GM12878 (cell line): Measurements from ENCODE around the gene EHF. TPM values are rescaled to one million over a fixed set of nuclear protein-coding genes. Genes with fewer than 3 reads are reported as not detected.

Experiments
- ATAC-seq: fragments of 200-7000 bp; cut with Tn5 transposase; 3 replicates; pipeline ENCODE4 v1.9.1; 2020; ENCODE audit warnings: mild to moderate bottlenecking, moderate library complexity
- BruUV-seq: library from RNA; stranded (reverse); fragments of 400-500 nt; replicated peaks from 2 replicates; lab custom pipeline; 2021; lab: Mats Ljungman, UMichigan
- CTCF ChIA-PET: fragments of 300-600 bp; sonication (Branson Sonifier 250); formaldehyde crosslinking; extraction: SDS; loops from one replicate; lab custom pipeline; 2021; ENCODE audit warnings: inconsistent platforms; lab: Yijun Ruan, JAX
- POLR2A ChIA-PET: fragments of 350-600 bp; formaldehyde crosslinking; extraction: SDS; loops from one replicate; lab custom pipeline; 2021; ENCODE audit warnings: inconsistent platforms; lab: Charles Lee
- RAD21 ChIA-PET: fragments of 300-600 bp; sonication (Branson Sonifier 250); formaldehyde crosslinking; loops from one replicate; lab custom pipeline; 2023; ENCODE audit warnings: antibody characterized with exemption; ENCODE audit not compliant: unreplicated experiment; lab: Charles Lee
- SMC1A ChIA-PET: fragments of 300-600 bp; sonication (Branson Sonifier 250); formaldehyde crosslinking; loops from one replicate; lab custom pipeline; 2023; ENCODE audit not compliant: unreplicated experiment, uncharacterized antibody; lab: Charles Lee
- DNase-seq: peaks from one replicate; pipeline ENCODE4 v3.0.0-alpha.2; 2011; ENCODE audit warnings: low read depth, low spot score
- FAIRE-seq: peaks from 3 replicates; lab custom pipeline; 2011; peaks lifted over from hg19 to GRCh38; lab: Jason Lieb, UNC
- H2AFZ ChIP-seq: 2 replicates; pipeline ENCODE4 v1.6.0; 2011; ENCODE audit warnings: low read depth, low read length, control low read depth; ENCODE audit not compliant: control insufficient read depth
- H3K27ac ChIP-seq: 2 replicates; pipeline ENCODE4 v1.5.1; 2011; ENCODE audit warnings: control low read depth; ENCODE audit not compliant: control insufficient read depth, insufficient read depth
- H3K27me3 ChIP-seq, 2 experiments: replicated peaks in 1 of 2; 2 replicates each; pipeline versions ENCODE4 v1.6.0 to v1.6.1; 2011; ENCODE audit warnings: low read length in 1 of 2; ENCODE audit not compliant: control insufficient read depth in 2 of 2, insufficient read depth in 2 of 2
- H3K36me3 ChIP-seq, 2 experiments: 2 replicates each; pipeline ENCODE4 v1.5.1; 2011; ENCODE audit warnings: low read length in 1 of 2; ENCODE audit not compliant: control insufficient read depth in 2 of 2, insufficient read depth in 2 of 2
- H3K4me1 ChIP-seq: 2 replicates; pipeline ENCODE4 v1.6.1; 2011; ENCODE audit warnings: mild to moderate bottlenecking, low read length, moderate library complexity, mixed read lengths; ENCODE audit not compliant: control insufficient read depth, insufficient read depth
- H3K4me2 ChIP-seq: 2 replicates; pipeline ENCODE4 v1.6.0; 2011; ENCODE audit warnings: control low read depth; ENCODE audit not compliant: control insufficient read depth, insufficient read depth
- H3K4me3 ChIP-seq: fragments of 200-600 bp; sonication (generic); 2 replicates; pipeline ENCODE4 v1.5.1; 2016
- H3K79me2 ChIP-seq: 2 replicates; pipeline ENCODE4 v1.6.0; 2011; ENCODE audit warnings: low read length; ENCODE audit not compliant: control insufficient read depth, insufficient read depth
- H3K9ac ChIP-seq: 2 replicates; pipeline ENCODE4 v1.8.0; 2011; ENCODE audit warnings: low read length, control low read depth, mixed read lengths; ENCODE audit not compliant: control insufficient read depth, insufficient read depth
- H3K9me3 ChIP-seq: replicated peaks from 3 replicates; pipeline ENCODE4 v1.5.1; 2011; ENCODE audit warnings: mild to moderate bottlenecking, low read length; ENCODE audit not compliant: control insufficient read depth, insufficient read depth
- H4K20me1 ChIP-seq: 2 replicates; pipeline ENCODE4 v1.6.0; 2011; ENCODE audit not compliant: control insufficient read depth, insufficient read depth
- ATF3 ChIP-seq: IDR thresholded peaks from 2 replicates; pipeline ENCODE4 v1.6.1; 2011; ENCODE audit warnings: low read depth, mild to moderate bottlenecking, low read length, moderate library complexity, borderline replicate concordance; ENCODE audit errors: extremely low read depth
- BCL11A ChIP-seq: IDR thresholded peaks from 2 replicates; pipeline ENCODE4 v1.6.1; 2011; ENCODE audit warnings: low read depth, low read length
- IKZF1 ChIP-seq: fragments of 450-650 bp; conservative IDR thresholded peaks from 2 replicates; pipeline ENCODE4 v1.6.1; 2017; ENCODE audit warnings: antibody characterized with exemption, mild to moderate bottlenecking
- IKZF2 ChIP-seq, 2 experiments: fragments of 450-650 bp; IDR thresholded peaks; 2 replicates each; pipeline ENCODE4 v1.6.1; 2017; ENCODE audit warnings: mild to moderate bottlenecking in 2 of 2, moderate library complexity in 2 of 2
- JUNB ChIP-seq: IDR thresholded peaks from 2 replicates; pipeline ENCODE4 v1.6.1; 2016; ENCODE audit warnings: antibody characterized with exemption, mild to moderate bottlenecking
- KLF5 ChIP-seq: fragments of 450-650 bp; IDR thresholded peaks from 2 replicates; pipeline ENCODE4 v1.6.1; 2014; ENCODE audit warnings: mild to moderate bottlenecking; ENCODE audit not compliant: partially characterized antibody
- MTA2 ChIP-seq: fragments of 450-650 bp; IDR thresholded peaks from 2 replicates; pipeline ENCODE4 v1.6.1; 2016; ENCODE audit warnings: low read depth, mild to moderate bottlenecking, moderate library complexity
- RUNX3 ChIP-seq: IDR thresholded peaks from 2 replicates; pipeline ENCODE4 v1.6.1; 2012; ENCODE audit warnings: low read length, inconsistent platforms
- SKIL ChIP-seq: fragments of 450-650 bp; IDR thresholded peaks from 2 replicates; pipeline ENCODE4 v1.6.1; 2017; ENCODE audit warnings: mild to moderate bottlenecking, low read depth, inconsistent platforms; ENCODE audit not compliant: poor library complexity, severe bottlenecking
- SPI1 ChIP-seq: IDR thresholded peaks from 2 replicates; pipeline ENCODE4 v1.6.1; 2011; ENCODE audit warnings: low read depth, mild to moderate bottlenecking, low read length, moderate library complexity, borderline replicate concordance; ENCODE audit not compliant: insufficient read depth
- WGBS: methylation state at CpG from one replicate; pipeline ENCODE4 v1.1.6; 2016; ENCODE audit warnings: low lambda C conversion rate; ENCODE audit not compliant: insufficient replicate concordance, insufficient coverage; ENCODE audit errors: missing lambda C conversion rate; 5-methylcytosine and 5-hydroxymethylcytosine counted together
- in situ Hi-C: fragments of 300-500 bp; cut with MboI; formaldehyde crosslinking; loops from 9 replicates; pipeline ENCODE4 v1.14.3; 2018; ENCODE audit warnings: mixed read lengths
- intact Hi-C: fragments of 100-400 bp; cut with micrococcal nuclease; formaldehyde crosslinking; loops from one replicate; pipeline ENCODE4 v1.14.2; 2022; ENCODE audit not compliant: unreplicated experiment
- polyA plus RNA-seq, 11 experiments: library from polyadenylated mRNA; depleted of rRNA in 4 of 11; unstranded in 6 of 11; stranded (reverse) in 5 of 11; fragments of >200 nt; fragmentation: Nextera tagmentation in 4 of 11; fragmentation: Illumina TruSeq in 1 of 11; extraction: Ambion mirVana in 4 of 11; extraction: Trizol in 1 of 11; gene quantifications; 1 replicate in 1 of 11; 2 replicates in 10 of 11; pipeline versions ENCODE4 v1.2.1 to v1.2.3, GENCODE V29; 2011 to 2016; ENCODE audit warnings: inconsistent platforms in 2 of 11, missing spikeins in 2 of 11, low read depth in 1 of 11
- total RNA-seq, 4 experiments: library from RNA; depleted of rRNA in 3 of 4; stranded (reverse); fragments of >200 nt in 3 of 4; fragmentation: Illumina TruSeq in 1 of 4; extraction: Trizol in 1 of 4; gene quantifications; 2 replicates each; pipeline versions ENCODE4 v1.2.1 to v1.2.3, GENCODE V29; 2013 to 2021

Gene EHF
- total and polyA plus RNA-seq, 10 of the 15 experiments (the other 5 are each of a cell fraction or from before 2014, with no cell fraction given), result 0.04 to 0.33 (median 0.06) TPM; not detected in 6

GRCh38 chr11:34652191-34652973 lies 31.5 kb downstream of the EHF start:
- BruUV-seq, result no TSS peak
- RAD21 ChIA-PET, result no interaction called here
- Histone ChIP-seq H3K4me2 (peak overlapping the region; percentile 66), H3K79me2 (no peaks in the 10 kb centered on the region), H3K27ac (no peak overlapping the region), H3K9me3 (no peaks in the 10 kb centered on the region; the same call in 1 of the 3 replicates), H3K9ac (no peak overlapping the region), H4K20me1 (no peaks in the 10 kb centered on the region), H3K27me3 (no peaks in the 10 kb centered on the region), H2AFZ (no peak overlapping the region), H3K4me3 (peak overlapping the region; percentile 9; the same call in 1 of the 2 replicates), H3K4me1 (peaks cover 41% of the 10 kb centered on the region), H3K36me3 (no peaks in the 10 kb centered on the region)
- TF ChIP-seq BCL11A, result peak; percentile 23; the same call in 1 of the 2 replicates
- peak; percentile 37 for TF ChIP-seq SPI1
- peak; percentile 42; the same call in 1 of the 2 replicates for TF ChIP-seq IKZF1
- TF ChIP-seq SKIL, result peak; percentile 27
- peak; percentile 39 to 53; a peak in 3 of 4 replicates for TF ChIP-seq IKZF2 (IDR thresholded peaks at IDR 0.05)
- TF ChIP-seq MTA2, result peak; percentile 51
- TF ChIP-seq KLF5, result no peak
- peak; percentile 85 for TF ChIP-seq RUNX3
- TF ChIP-seq ATF3, result no peak
- peak; percentile 54 for TF ChIP-seq JUNB
- ATAC-seq (peak; percentile 28), FAIRE-seq (no peak), DNase-seq (no peak)
- POLR2A ChIA-PET, result no interaction called here
- intact Hi-C loops, result loop anchor here (5.0 kb wide), 1 partner anchor 65 kb away; no protein-coding TSS in a partner anchor
- in situ Hi-C loops, result no loop called here
- CTCF ChIA-PET, result no interaction called here
- 23% methylated on average over 6 of the region's 6 CpGs for WGBS
- SMC1A ChIA-PET, result interaction anchor here (1.0 to 1.9 kb wide), 4 partner anchors 9 to 65 kb away, joined by 3 to 6 read pairs (median 4); no protein-coding TSS in a partner anchor
